BJ (cell line): Measurements from ENCODE around the gene TGFA. TPM values are rescaled to one million over a fixed set of nuclear protein-coding genes. Genes with fewer than 3 reads are reported as not detected.

Source experiments
- CTCF ChIA-PET: fragments of 350-600 bp; formaldehyde crosslinking; extraction: SDS; loops from one replicate; lab custom pipeline; 2021; ENCODE audit warnings: antibody characterized with exemption, inconsistent platforms; lab: Yijun Ruan, JAX
- POLR2A ChIA-PET: fragments of 300-600 bp; sonication (Branson Sonifier 250); formaldehyde crosslinking; extraction: SDS; loops from one replicate; lab custom pipeline; 2021; ENCODE audit warnings: antibody characterized with exemption; lab: Charles Lee
- DNase-seq: peaks from one replicate; pipeline ENCODE4 v3.0.0-alpha.2; 2011; ENCODE audit warnings: low read depth
- H3K27me3 ChIP-seq: 2 replicates; pipeline ENCODE4 v1.6.0; 2011; ENCODE audit warnings: low read length; ENCODE audit not compliant: control insufficient read depth, insufficient read depth
- H3K36me3 ChIP-seq: 2 replicates; pipeline ENCODE4 v1.5.1; 2011; ENCODE audit warnings: low read length; ENCODE audit not compliant: control insufficient read depth, insufficient read depth
- H3K4me3 ChIP-seq: 2 replicates; pipeline ENCODE4 v1.5.1; 2011; ENCODE audit warnings: low read depth, mild to moderate bottlenecking, control low read depth, low read length
- CTCF ChIP-seq: IDR thresholded peaks from 2 replicates; pipeline ENCODE4 v1.5.1; 2011; ENCODE audit warnings: low read depth, mild to moderate bottlenecking, control low read depth, inconsistent platforms, low read length, moderate library complexity; ENCODE audit not compliant: insufficient read depth
- polyA plus RNA-seq: library from polyadenylated mRNA; depleted of rRNA; stranded (reverse); fragments of >200 nt; gene quantifications from 2 replicates; pipeline ENCODE4 v1.2.3, GENCODE V29; 2011

The TGFA gene
- polyA plus RNA-seq, 1 experiment = 0.13 TPM

- ChIA-PET CTCF (no interaction called here), POLR2A (no interaction called here)
- H3K27me3 ChIP-seq = no peaks in the 10 kb centered on the region; the same call in 1 of the 2 replicates
Measured at GRCh38 chr2:70458661-70459060, 95.0 kb downstream of the TGFA start.

GRCh38 chr2:70456585-70457495, 96.8 kb downstream of the TGFA start:
- no peak for DNase-seq
- ChIA-PET CTCF (no interaction called here), POLR2A (interaction anchor here (0.7 kb wide), 1 partner anchor 161 kb away, joined by 11 read pairs; no protein-coding TSS in a partner anchor)
- Histone ChIP-seq H3K4me3 (no peak overlapping the region), H3K27me3 (no peaks in the 10 kb centered on the region; the same call in 1 of the 2 replicates), H3K36me3 (no peaks in the 10 kb centered on the region)
- no peak for TF ChIP-seq CTCF

More at GRCh38 chr2:70458661-70459060, 95.0 kb downstream of the TGFA start:
- H3K36me3 ChIP-seq = no peaks in the 10 kb centered on the region
- TF ChIP-seq CTCF = no peak
- no peak overlapping the region for H3K4me3 ChIP-seq
- DNase-seq = no peak

- Histone ChIP-seq H3K27me3 (no peaks in the 10 kb centered on the region), H3K4me3 (no peak overlapping the region), H3K36me3 (no peaks in the 10 kb centered on the region)
- POLR2A ChIA-PET = interaction anchor here (0.6 kb wide), 1 partner anchor 54 kb away, joined by 8 read pairs; no protein-coding TSS in a partner anchor
- no peak for DNase-seq
- no peak for TF ChIP-seq CTCF
- CTCF ChIA-PET = no interaction called here
Measured at GRCh38 chr2:70454936-70455544, 98.6 kb downstream of the TGFA start.

GRCh38 chr2:70450641-70451250, 102.9 kb downstream of the TGFA start:
- H3K27me3 ChIP-seq = 0 out of 2 replicates have a peak, but pooled peaks cover 1% of the 10 kb centered on the region
- DNase-seq = no peak
- TF ChIP-seq CTCF = no peak
- POLR2A ChIA-PET = no interaction called here
- no peak overlapping the region for H3K4me3 ChIP-seq
- CTCF ChIA-PET = interaction anchor here (1.2 to 1.4 kb wide), 2 partner anchors 10 to 110 kb away, joined by 3 to 4 read pairs; no protein-coding TSS in a partner anchor
- H3K36me3 ChIP-seq = no peaks in the 10 kb centered on the region
